OCI-LY7 (cell line): ENCODE data around the gene ERMN. TPM values are rescaled to one million over a fixed set of nuclear protein-coding genes. Genes with fewer than 3 reads are reported as not detected.

Experiments
- BruUV-seq: library from RNA; stranded (reverse); fragments of 400-500 nt; replicated peaks from 2 replicates; lab custom pipeline; 2021; lab: Mats Ljungman, UMichigan
- CTCF ChIA-PET: fragments of 300-600 bp; sonication (Branson Sonifier 250); formaldehyde crosslinking; loops from one replicate; lab custom pipeline; 2022; ENCODE audit warnings: antibody characterized with exemption; ENCODE audit not compliant: unreplicated experiment; lab: Charles Lee
- POLR2A ChIA-PET: fragments of 300-600 bp; sonication (Branson Sonifier 250); formaldehyde crosslinking; loops from one replicate; lab custom pipeline; 2022; ENCODE audit warnings: antibody characterized with exemption; lab: Charles Lee
- DNase-seq: peaks from one replicate; pipeline ENCODE4 v3.0.0-alpha.2; 2015; ENCODE audit warnings: low spot score
- H2AFZ ChIP-seq: fragments of 200-600 bp; sonication (generic), shearing (Covaris generic); 2 replicates; pipeline ENCODE4 v1.6.1; 2014; ENCODE audit warnings: mild to moderate bottlenecking, antibody characterized with exemption, low read length, moderate library complexity
- H3K27ac ChIP-seq: fragments of 200-600 bp; sonication (generic); 2 replicates; pipeline ENCODE4 v1.5.1; 2014; ENCODE audit warnings: mixed run types, low read depth, mild to moderate bottlenecking, moderate library complexity, low read length, inconsistent platforms; ENCODE audit not compliant: poor library complexity, severe bottlenecking
- H3K36me3 ChIP-seq: fragments of 200-600 bp; sonication (generic); 2 replicates; pipeline ENCODE4 v1.6.1; 2014; ENCODE audit warnings: mild to moderate bottlenecking, antibody characterized with exemption, low read length, moderate library complexity, mixed read lengths; ENCODE audit not compliant: insufficient read depth
- H3K4me1 ChIP-seq: fragments of 200-600 bp; sonication (generic); 2 replicates; pipeline ENCODE4 v1.5.1; 2014; ENCODE audit warnings: mild to moderate bottlenecking, low read length; ENCODE audit not compliant: insufficient read depth, poor library complexity, severe bottlenecking
- H3K4me2 ChIP-seq: fragments of 200-600 bp; sonication (generic); 2 replicates; pipeline ENCODE4 v1.6.1; 2014; ENCODE audit warnings: mild to moderate bottlenecking, low read length
- H3K4me3 ChIP-seq: fragments of 200-600 bp; sonication (generic); 2 replicates; pipeline ENCODE4 v1.5.1; 2014; ENCODE audit warnings: mild to moderate bottlenecking, low read depth, low read length; ENCODE audit not compliant: poor library complexity, severe bottlenecking
- H3K79me2 ChIP-seq: fragments of 200-600 bp; sonication (generic); 2 replicates; pipeline ENCODE4 v1.6.1; 2016; ENCODE audit warnings: low read depth, mild to moderate bottlenecking, low read length, moderate library complexity, mixed read lengths; ENCODE audit not compliant: insufficient read depth
- H3K9me2 ChIP-seq: fragments of 200-600 bp; sonication (generic); 2 replicates; pipeline ENCODE4 v1.6.1; 2016; ENCODE audit warnings: mild to moderate bottlenecking, low read length, mixed read lengths; ENCODE audit not compliant: insufficient read depth
- H3K9me3 ChIP-seq: fragments of 200-600 bp; sonication (generic); 2 replicates; pipeline ENCODE4 v1.6.1; 2014; ENCODE audit warnings: mild to moderate bottlenecking, mixed run types, low read length, mixed read lengths
- H4K20me1 ChIP-seq: fragments of 200-600 bp; sonication (generic); 2 replicates; pipeline ENCODE4 v1.6.1; 2014; ENCODE audit warnings: mild to moderate bottlenecking, antibody characterized with exemption, low read length, moderate library complexity, mixed read lengths; ENCODE audit not compliant: insufficient read depth
- CTCF ChIP-seq: fragments of 200-600 bp; sonication (generic); conservative IDR thresholded peaks from 2 replicates; pipeline ENCODE4 v1.5.1; 2014; ENCODE audit warnings: mild to moderate bottlenecking, antibody characterized with exemption, low read length, moderate library complexity, mixed read lengths
- EZH2phosphoT487 ChIP-seq: fragments of 200-600 bp; sonication (generic); IDR thresholded peaks from 2 replicates; pipeline ENCODE4 v1.6.1; 2018; ENCODE audit warnings: low read depth, borderline replicate concordance, mild to moderate bottlenecking, mixed run types, antibody characterized with exemption, low read length, moderate library complexity, mixed read lengths
- intact Hi-C: fragments of 100-400 bp; cut with micrococcal nuclease; formaldehyde crosslinking; loops from one replicate; pipeline ENCODE4 v1.10.0; 2022; ENCODE audit not compliant: unreplicated experiment
- total RNA-seq, 2 experiments: library from RNA; depleted of rRNA in 1 of 2; stranded (reverse); fragments of >200 nt in 1 of 2; shearing (Covaris generic) in 1 of 2; gene quantifications; 2 replicates each; pipeline ENCODE4 v1.2.3, GENCODE V29; 2014 to 2022

The ERMN gene
- total RNA-seq, 2 experiments from 2014 or later, result 2.1 to 2.2 TPM

GRCh38 chr2:157302492-157303099 lies 23.0 kb downstream of the ERMN start:
- no TSS peak for BruUV-seq
- no peak overlapping the region for H3K27ac ChIP-seq
- ChIA-PET CTCF (interaction anchor here (0.5 to 1.6 kb wide), 4 partner anchors 25 to 801 kb away, joined by 3 to 9 read pairs (median 3); no protein-coding TSS in a partner anchor), POLR2A (interaction anchor here (0.6 to 1.1 kb wide), 6 partner anchors 9 to 868 kb away, joined by 3 to 4 read pairs (median 3); no protein-coding TSS in a partner anchor)
- H4K20me1 ChIP-seq, result no peaks in the 10 kb centered on the region
- H3K36me3 ChIP-seq, result no peaks in the 10 kb centered on the region
- DNase-seq, result peak; percentile 67
- no peaks in the 10 kb centered on the region for H3K9me2 ChIP-seq
- no peak overlapping the region for H3K4me3 ChIP-seq
- H2AFZ ChIP-seq, result no peak overlapping the region
- no peaks in the 10 kb centered on the region for H3K9me3 ChIP-seq
- no peak overlapping the region for H3K4me2 ChIP-seq
- intact Hi-C loops, result loop anchor here (5.0 kb wide), 3 partner anchors 190 to 705 kb away; no protein-coding TSS in a partner anchor
- H3K79me2 ChIP-seq, result no peaks in the 10 kb centered on the region
- no peak for TF ChIP-seq EZH2phosphoT487
- TF ChIP-seq CTCF, result peak; percentile 98
- H3K4me1 ChIP-seq, result no peaks in the 10 kb centered on the region

- ChIA-PET POLR2A (interaction anchor here (0.9 to 1.1 kb wide), 2 partner anchors 13 to 15 kb away, joined by 3 to 4 read pairs; no protein-coding TSS in a partner anchor), CTCF (interaction anchor here (1.6 kb wide), 1 partner anchor 191 kb away, joined by 9 read pairs; no protein-coding TSS in a partner anchor)
- no peak overlapping the region for H3K4me3 ChIP-seq
- H3K4me1 ChIP-seq, result no peaks in the 10 kb centered on the region
- no peaks in the 10 kb centered on the region for H3K79me2 ChIP-seq
- no peaks in the 10 kb centered on the region for H3K36me3 ChIP-seq
- no peaks in the 10 kb centered on the region for H3K9me2 ChIP-seq
- BruUV-seq, result no TSS peak
- no peak overlapping the region for H3K4me2 ChIP-seq
- no peak for TF ChIP-seq CTCF
- no peak for TF ChIP-seq EZH2phosphoT487
- intact Hi-C loops, result loop anchor here (5.0 kb wide), 3 partner anchors 191 to 706 kb away; no protein-coding TSS in a partner anchor
- no peak overlapping the region for H2AFZ ChIP-seq
- no peak for DNase-seq
- H4K20me1 ChIP-seq, result no peaks in the 10 kb centered on the region
- no peak overlapping the region for H3K27ac ChIP-seq
- H3K9me3 ChIP-seq, result no peaks in the 10 kb centered on the region
These were observed 24.3 kb downstream of the ERMN start for GRCh38 chr2:157301307-157301706.

- no TSS peak for BruUV-seq
- ChIA-PET CTCF (no interaction called here), POLR2A (no interaction called here)
- H3K27ac ChIP-seq, result no peak overlapping the region
- H2AFZ ChIP-seq, result no peak overlapping the region
- no peaks in the 10 kb centered on the region for H3K79me2 ChIP-seq
- H3K4me2 ChIP-seq, result no peak overlapping the region
- no peaks in the 10 kb centered on the region for H3K9me3 ChIP-seq
- no peak for DNase-seq
- no peaks in the 10 kb centered on the region for H4K20me1 ChIP-seq
- H3K9me2 ChIP-seq, result no peaks in the 10 kb centered on the region
- no peaks in the 10 kb centered on the region for H3K4me1 ChIP-seq
- intact Hi-C loops, result no loop called here
- no peak for TF ChIP-seq CTCF
- no peak for TF ChIP-seq EZH2phosphoT487
- no peaks in the 10 kb centered on the region for H3K36me3 ChIP-seq
- no peak overlapping the region for H3K4me3 ChIP-seq
These were observed 28.7 kb downstream of the ERMN start for GRCh38 chr2:157296958-157297357.
